Activated CD4-positive, alpha-beta memory T cell treated with anti-CD3 and anti-CD28 coated beads, Interleukin-2, amount 10 ng/mL, durations not matched to agents 7 days and 5 days (primary cell): Measurements from ENCODE around the gene MITD1. TPM values are rescaled to one million over a fixed set of nuclear protein-coding genes. Genes with fewer than 3 reads are reported as not detected.
"Not testable (repeated sequence)": the region's sequence is repeated elsewhere in the genome, so short reads cannot be mapped to it uniquely, and the experiment has no call there.

Experiments used
- CTCF ChIA-PET: fragments of 350-600 bp; sonication (Branson Sonifier 250); formaldehyde crosslinking; loops from one replicate; lab custom pipeline; 2021; ENCODE audit warnings: antibody characterized with exemption, inconsistent platforms; lab: Charles Lee
- POLR2A ChIA-PET: fragments of 350-600 bp; sonication (Branson Sonifier 250); formaldehyde crosslinking; loops from one replicate; lab custom pipeline; 2021; ENCODE audit warnings: antibody characterized with exemption; lab: Charles Lee
- DNase-seq: peaks from one replicate; pipeline ENCODE4 v3.0.0-alpha.2; 2020
- H3K27ac Mint-ChIP-seq: one replicate; pipeline ENCODE4 v1.8.0; 2021; ENCODE audit warnings: mild to moderate bottlenecking, mixed read lengths
- H3K27me3 Mint-ChIP-seq: one replicate; pipeline ENCODE4 v1.8.0; 2021; ENCODE audit warnings: mixed read lengths
- H3K36me3 Mint-ChIP-seq: one replicate; pipeline ENCODE4 v1.8.0; 2021; ENCODE audit warnings: low read depth, mixed read lengths
- H3K4me1 Mint-ChIP-seq: one replicate; pipeline ENCODE4 v1.8.0; 2021; ENCODE audit warnings: mixed read lengths
- H3K4me3 Mint-ChIP-seq: one replicate; pipeline ENCODE4 v1.8.0; 2021; ENCODE audit warnings: mild to moderate bottlenecking, mixed read lengths
- H3K9me3 Mint-ChIP-seq: one replicate; pipeline ENCODE4 v1.8.0; 2021; ENCODE audit warnings: mixed read lengths
- total RNA-seq, 2 experiments: library from RNA; stranded (reverse); gene quantifications; one replicate each; pipeline ENCODE4 v1.2.3, GENCODE V29; 2021

Gene MITD1
- 10 to 100 TPM; 63.3 to 67.3 TPM for total RNA-seq

GRCh38 chr2:99180755-99181623 lies at the start of gene MITD1, which contains the start of gene MRPL30:
Gene MITD1 (minus strand): TSS chr2:99181058. CDS start chr2:99180981, 77 bp downstream.
Gene MRPL30 (plus strand): TSS chr2:99181184. CDS start chr2:99186204, 5,020 bp downstream.
- H3K4me3 Mint-ChIP-seq: peak within 1 kb of the TSS; percentile 97
- H3K27ac Mint-ChIP-seq: peak within 1 kb of the TSS; percentile 88
- DNase-seq: peak; percentile 93
- H3K36me3 Mint-ChIP-seq: peaks cover 16% of the 10 kb centered on the region
- H3K9me3 Mint-ChIP-seq: no peaks in the 10 kb centered on the region
- ChIA-PET CTCF (interaction anchor here (0.6 to 2.2 kb wide), 12 partner anchors 12 to 1519 kb away, joined by 3 to 19 read pairs (median 6); partner anchors contain the start of genes C2orf15, EIF5B, LIPT1 and REV1), POLR2A (interaction anchor here (0.6 to 3.6 kb wide), 17 partner anchors 9 to 741 kb away, joined by 3 to 36 read pairs (median 3); partner anchors contain the start of genes C2orf15, EIF5B, LIPT1 and REV1)
- H3K27me3 Mint-ChIP-seq: no peaks in the 10 kb centered on the region
- H3K4me1 Mint-ChIP-seq: peaks cover 46% of the 10 kb centered on the region

DNA sequence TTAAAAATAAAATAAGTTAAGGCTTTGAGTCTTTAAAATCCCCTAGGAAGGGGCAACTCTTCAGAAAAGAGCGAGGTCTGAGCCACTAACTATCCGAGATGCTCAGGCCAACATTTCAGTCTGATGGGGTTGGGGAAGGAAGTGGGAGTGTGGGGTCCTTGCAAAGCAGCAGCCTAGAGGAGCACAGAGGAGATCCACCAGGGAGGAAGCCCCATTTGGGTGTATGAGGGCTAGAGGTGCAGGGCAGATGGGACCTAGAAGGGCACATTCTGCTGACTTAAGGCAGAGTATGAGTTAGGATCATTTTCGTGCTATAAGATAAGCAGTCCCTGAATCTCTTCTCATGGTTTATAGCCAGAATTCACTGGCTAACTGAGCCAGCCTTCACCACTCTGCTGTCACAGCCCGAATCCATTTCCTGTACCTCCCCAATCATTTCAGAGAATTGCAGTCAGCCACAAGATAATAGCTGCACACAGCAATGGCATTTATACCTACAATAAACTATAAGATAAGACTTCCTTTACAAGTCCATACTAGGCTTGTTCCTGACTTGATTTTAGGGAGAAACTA lies 37.2 kb upstream of the MITD1 start:
- no peak for DNase-seq
- ChIA-PET POLR2A (no interaction called here), CTCF (no interaction called here)
- Mint-ChIP-seq H3K27me3 (no peaks in the 10 kb centered on the region), H3K4me3 (no peak overlapping the region), H3K36me3 (no peaks in the 10 kb centered on the region), H3K27ac (no peak overlapping the region), H3K4me1 (peaks cover 5% of the 10 kb centered on the region), H3K9me3 (no peaks in the 10 kb centered on the region)

GRCh38 chr2:99216096-99216495 lies 35.2 kb upstream of the MITD1 start:
- ChIA-PET POLR2A (no interaction called here), CTCF (no interaction called here)
- no peaks in the 10 kb centered on the region for H3K9me3 Mint-ChIP-seq
- H3K4me1 Mint-ChIP-seq: peaks cover 5% of the 10 kb centered on the region
- H3K4me3 Mint-ChIP-seq: no peak overlapping the region
- no peaks in the 10 kb centered on the region for H3K27me3 Mint-ChIP-seq
- H3K36me3 Mint-ChIP-seq: no peaks in the 10 kb centered on the region
- H3K27ac Mint-ChIP-seq: no peak overlapping the region
- no peak for DNase-seq

- H3K36me3 Mint-ChIP-seq: peaks cover 15% of the 10 kb centered on the region
- H3K4me3 Mint-ChIP-seq: no peak overlapping the region
- CTCF ChIA-PET: no interaction called here
- H3K4me1 Mint-ChIP-seq: peaks cover 3% of the 10 kb centered on the region
- no peaks in the 10 kb centered on the region for H3K27me3 Mint-ChIP-seq
- POLR2A ChIA-PET: no interaction called here
- DNase-seq: no peak
- no peak overlapping the region for H3K27ac Mint-ChIP-seq
- peaks cover 5% of the 10 kb centered on the region for H3K9me3 Mint-ChIP-seq
Measured at GRCh38 chr2:99205491-99205890, 24.6 kb upstream of the MITD1 start.

DNA sequence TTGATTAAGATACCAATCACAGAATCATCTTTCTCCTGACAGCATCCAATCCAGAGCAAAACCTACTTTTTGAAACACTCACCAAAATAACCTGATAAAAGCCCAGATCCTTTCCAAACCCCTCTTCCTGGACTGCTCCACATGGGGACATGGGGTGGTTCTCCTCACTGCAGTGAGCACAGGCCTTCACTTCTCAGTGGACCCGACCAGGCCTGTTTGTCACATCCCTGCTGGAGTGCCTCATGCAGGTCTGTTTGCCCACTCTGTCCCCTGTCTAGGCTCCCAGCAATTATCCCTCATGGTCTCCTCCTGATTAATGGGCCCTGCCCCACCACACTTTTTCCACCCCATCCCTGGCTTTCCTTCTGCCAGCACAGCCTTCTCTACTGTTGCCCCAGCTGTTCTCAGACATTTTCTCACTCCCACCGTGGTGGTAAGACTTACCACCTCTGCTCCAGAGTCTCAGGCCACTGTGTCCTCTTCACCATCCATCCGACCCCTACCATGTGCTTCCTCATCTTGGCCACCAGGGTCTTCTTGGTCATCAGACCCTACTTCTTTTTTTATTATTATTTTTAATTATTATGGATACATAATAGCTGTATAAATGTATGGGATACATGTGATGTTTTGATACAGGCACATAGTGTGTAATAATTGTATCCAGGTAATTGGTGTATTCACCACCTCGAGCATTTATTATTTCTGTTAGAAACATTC lies 21.3 kb upstream of the MITD1 start:
- POLR2A ChIA-PET: no interaction called here
- Mint-ChIP-seq H3K9me3 (peaks cover 5% of the 10 kb centered on the region), H3K27ac (no peak overlapping the region), H3K36me3 (peaks cover 8% of the 10 kb centered on the region), H3K4me3 (no peak overlapping the region), H3K27me3 (no peaks in the 10 kb centered on the region), H3K4me1 (no peaks in the 10 kb centered on the region)
- CTCF ChIA-PET: interaction anchor here (1.2 kb wide), 1 partner anchor 23 kb away, joined by 3 read pairs; no protein-coding TSS in a partner anchor
- no peak for DNase-seq

DNA sequence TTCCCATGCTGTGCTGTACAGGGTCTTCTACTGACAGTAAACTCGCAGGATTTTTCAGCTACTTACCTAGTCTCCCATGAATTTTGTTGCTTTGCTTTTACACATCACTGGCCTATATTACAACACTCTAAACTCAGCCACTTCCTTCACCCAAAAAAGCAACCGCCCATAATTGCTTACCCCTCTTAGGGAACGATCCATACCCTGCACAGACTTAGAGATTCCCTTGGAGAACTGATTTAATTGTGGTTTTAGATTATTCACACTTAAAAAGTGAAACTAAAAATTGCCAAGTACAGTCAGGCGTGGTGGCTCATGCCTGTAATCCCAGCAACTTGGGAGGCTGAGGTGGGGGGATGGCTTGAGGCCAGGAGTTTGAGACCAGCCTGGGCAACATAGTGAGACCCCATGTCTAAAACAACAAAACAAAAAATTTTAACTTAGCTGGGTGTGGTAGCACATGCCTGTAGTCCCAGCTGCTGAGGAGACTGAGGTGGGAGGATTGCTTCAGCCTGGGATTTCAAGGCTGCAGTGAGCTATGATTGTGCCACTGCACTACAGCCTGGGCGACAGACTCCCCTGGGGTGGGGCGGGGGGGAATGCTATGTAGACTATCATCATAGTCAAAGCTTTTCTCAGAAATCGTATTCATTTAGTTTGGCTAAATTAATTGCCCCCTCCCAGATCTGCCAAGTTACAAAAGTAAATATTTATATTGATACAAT lies 19.4 kb upstream of the MITD1 start:
- POLR2A ChIA-PET: no interaction called here
- Mint-ChIP-seq H3K9me3 (no peaks in the 10 kb centered on the region), H3K27me3 (no peaks in the 10 kb centered on the region), H3K27ac (no peak overlapping the region), H3K4me3 (no peak overlapping the region), H3K4me1 (no peaks in the 10 kb centered on the region), H3K36me3 (peaks cover 18% of the 10 kb centered on the region)
- CTCF ChIA-PET: no interaction called here
- DNase-seq: no peak

DNA sequence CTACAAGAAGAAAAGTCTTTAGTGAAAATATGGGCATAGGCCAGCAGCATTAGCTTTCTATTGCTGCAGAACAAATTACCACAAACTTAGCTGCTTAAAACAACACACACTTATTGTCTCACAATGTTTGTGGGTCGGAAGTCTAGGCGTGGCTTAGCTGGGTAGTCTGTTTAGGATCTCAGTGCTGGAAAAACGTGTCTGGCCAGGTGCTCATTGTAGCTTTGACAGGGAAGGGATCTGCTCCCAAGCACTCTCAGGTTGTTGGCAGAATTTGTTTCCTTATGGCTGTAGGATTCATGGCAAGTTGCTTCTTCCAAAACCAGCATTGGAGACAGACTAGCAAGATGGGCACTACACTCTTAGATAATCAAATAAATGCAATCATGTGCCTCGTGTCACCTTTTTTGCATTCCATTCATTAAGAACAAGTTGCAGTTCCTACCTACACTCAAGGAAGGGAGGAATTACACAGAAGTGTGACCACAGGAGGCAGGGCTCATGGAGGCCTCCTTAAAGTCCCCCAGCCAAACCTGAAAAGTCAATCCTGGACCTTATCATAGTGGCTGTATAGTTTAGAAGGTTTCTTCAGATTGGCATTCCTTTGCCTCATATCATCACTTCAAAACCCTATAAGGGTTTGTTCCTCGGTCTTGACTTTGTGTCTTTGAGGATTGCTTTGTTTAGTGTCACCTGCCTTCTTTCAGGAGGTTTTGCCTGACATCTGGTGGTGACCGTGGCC lies 17.4 kb upstream of the MITD1 start:
- ChIA-PET POLR2A (no interaction called here), CTCF (no interaction called here)
- Mint-ChIP-seq H3K27ac (no peak overlapping the region), H3K9me3 (no peaks in the 10 kb centered on the region), H3K4me1 (no peaks in the 10 kb centered on the region), H3K27me3 (no peaks in the 10 kb centered on the region), H3K36me3 (peaks cover 22% of the 10 kb centered on the region), H3K4me3 (no peak overlapping the region)
- no peak for DNase-seq

DNA sequence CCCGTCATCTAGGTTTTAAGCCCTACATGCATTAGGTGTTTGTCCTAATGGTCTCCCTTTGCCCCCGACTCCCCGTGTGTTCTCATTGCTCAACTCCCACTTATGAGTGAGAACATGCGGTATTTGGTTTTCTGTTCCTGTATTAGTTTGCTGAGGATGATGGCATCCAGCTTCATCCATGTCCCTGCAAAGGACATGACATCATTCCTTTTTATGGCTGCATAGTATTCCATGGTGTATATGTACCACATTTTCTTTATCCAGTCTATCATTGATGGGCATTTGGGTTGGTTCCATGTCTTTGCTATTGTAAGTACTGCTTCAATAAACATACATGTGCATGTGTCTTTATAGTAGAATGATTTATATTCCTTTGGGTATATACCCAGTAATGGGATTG lies 11.5 kb upstream of the MITD1 start:
- DNase-seq, H3K27me3 Mint-ChIP-seq, H3K27ac Mint-ChIP-seq, H3K9me3 Mint-ChIP-seq, H3K4me3 Mint-ChIP-seq, POLR2A ChIA-PET, H3K4me1 Mint-ChIP-seq, CTCF ChIA-PET: not testable (repeated sequence)
- H3K36me3 Mint-ChIP-seq: peaks cover 52% of the 10 kb centered on the region

- no peak for DNase-seq
- POLR2A ChIA-PET: interaction anchor here (1.4 kb wide), 1 partner anchor 10 kb away, joined by 3 read pairs; no protein-coding TSS in a partner anchor
- peaks cover 43% of the 10 kb centered on the region for H3K36me3 Mint-ChIP-seq
- CTCF ChIA-PET: interaction anchor here (0.7 kb wide), 1 partner anchor 250 kb away, joined by 3 read pairs; no protein-coding TSS in a partner anchor
- no peaks in the 10 kb centered on the region for H3K9me3 Mint-ChIP-seq
- H3K4me3 Mint-ChIP-seq: no peak overlapping the region
- H3K27me3 Mint-ChIP-seq: no peaks in the 10 kb centered on the region
- H3K4me1 Mint-ChIP-seq: peaks cover 4% of the 10 kb centered on the region
- H3K27ac Mint-ChIP-seq: no peak overlapping the region
Measured at GRCh38 chr2:99190548-99190947, 9.7 kb upstream of the MITD1 start.

GRCh38 chr2:99188357-99188756 lies 7.5 kb upstream of the MITD1 start:
- Mint-ChIP-seq H3K27me3 (no peaks in the 10 kb centered on the region), H3K27ac (no peak overlapping the region), H3K4me1 (peaks cover 7% of the 10 kb centered on the region), H3K36me3 (peaks cover 36% of the 10 kb centered on the region), H3K4me3 (no peak overlapping the region), H3K9me3 (no peaks in the 10 kb centered on the region)
- CTCF ChIA-PET: no interaction called here
- POLR2A ChIA-PET: no interaction called here
- no peak for DNase-seq

DNA sequence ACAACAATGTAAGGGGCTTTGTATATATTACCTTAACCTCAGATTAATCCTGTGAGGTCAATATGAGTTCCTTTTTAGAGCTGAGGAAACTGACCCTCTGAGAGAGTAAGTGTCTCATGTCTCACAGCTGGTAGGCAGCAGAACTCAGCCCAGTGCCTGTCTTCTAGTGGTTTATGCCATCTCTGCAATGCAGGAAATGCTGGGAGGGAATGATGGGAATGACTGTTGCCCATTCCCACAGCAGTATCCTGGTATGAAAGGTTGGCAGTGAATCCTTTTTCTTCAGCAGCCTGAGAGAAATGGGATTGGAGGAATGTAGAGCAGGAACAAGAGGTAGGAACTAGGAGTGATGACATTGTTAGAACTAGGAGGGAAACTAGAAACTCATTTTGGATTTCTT lies 6.2 kb upstream of the MITD1 start:
- DNase-seq: no peak
- H3K36me3 Mint-ChIP-seq: peaks cover 25% of the 10 kb centered on the region
- H3K27ac Mint-ChIP-seq: no peak overlapping the region
- POLR2A ChIA-PET: no interaction called here
- CTCF ChIA-PET: no interaction called here
- no peak overlapping the region for H3K4me3 Mint-ChIP-seq
- no peaks in the 10 kb centered on the region for H3K9me3 Mint-ChIP-seq
- peaks cover 12% of the 10 kb centered on the region for H3K4me1 Mint-ChIP-seq
- H3K27me3 Mint-ChIP-seq: no peaks in the 10 kb centered on the region

GRCh38 chr2:99184811-99185210 lies 4.0 kb upstream of the MITD1 start:
- Mint-ChIP-seq H3K27ac (no peak overlapping the region), H3K36me3 (peaks cover 20% of the 10 kb centered on the region), H3K4me1 (peaks cover 25% of the 10 kb centered on the region), H3K27me3 (no peaks in the 10 kb centered on the region), H3K4me3 (no peak overlapping the region), H3K9me3 (no peaks in the 10 kb centered on the region)
- ChIA-PET CTCF (interaction anchor here (1.6 kb wide), 1 partner anchor 152 kb away, joined by 4 read pairs; the partner anchor contains the start of gene TXNDC9), POLR2A (no interaction called here)
- no peak for DNase-seq
